GM10266 (cell line): Measurements from ENCODE around the gene CCL27.
A peak's percentile ranks its signal among the peaks of the same experiment; 100 is the strongest.

ENCODE experiments used
- DNase-seq: peaks from one replicate; pipeline ENCODE4 v3.0.0; 2012; ENCODE audit errors: extremely low spot score
- CTCF ChIP-seq: IDR thresholded peaks from 2 replicates; pipeline ENCODE4 v1.5.1; 2012; ENCODE audit warnings: mild to moderate bottlenecking, low read depth; ENCODE audit not compliant: control insufficient read depth, insufficient read depth; ENCODE audit errors: missing control alignments

Gene CCL27

GRCh38 chr9:34638138-34638445 lies 24.4 kb downstream of the CCL27 start:
- DNase-seq: no peak
- TF ChIP-seq CTCF: no peak

- TF ChIP-seq CTCF: no peak
- peak; percentile 94 for DNase-seq
These were observed 24.9 kb downstream of the CCL27 start, which contains the start of gene SIGMAR1 for GRCh38 chr9:34637356-34638137. SIGMAR1 (minus strand) TSS chr9:34637787; CDS start chr9:34637697, 90 bp downstream.

GRCh38 chr9:34636791-34637355 lies 25.6 kb downstream of the CCL27 start:
- TF ChIP-seq CTCF: no peak
- DNase-seq: no peak

GRCh38 chr9:34635556-34635955 lies 26.9 kb downstream of the CCL27 start:
- no peak for DNase-seq
- TF ChIP-seq CTCF: no peak

GRCh38 chr9:34634551-34635248 lies 27.8 kb downstream of the CCL27 start:
- no peak for TF ChIP-seq CTCF
- no peak for DNase-seq

GRCh38 chr9:34633851-34634550 lies 28.5 kb downstream of the CCL27 start:
- peak; percentile 93 for TF ChIP-seq CTCF
- DNase-seq: peak; percentile 85

GRCh38 chr9:34633166-34633565 lies 29.3 kb downstream of the CCL27 start:
- TF ChIP-seq CTCF: no peak
- DNase-seq: no peak
